Measurements from ENCODE around the gene HSPA12B. TPM values are rescaled to one million over a fixed set of nuclear protein-coding genes. Genes with fewer than 3 reads are reported as not detected.
A peak's percentile ranks its signal among the peaks of the same experiment; 100 is the strongest.

HSPA12B gene
- total and polyA plus RNA-seq, 9 of the 15 experiments (the other 6 are each of a cell fraction or from before 2014, with no cell fraction given) = 0.03 to 0.07 TPM; not detected in 7

DNA sequence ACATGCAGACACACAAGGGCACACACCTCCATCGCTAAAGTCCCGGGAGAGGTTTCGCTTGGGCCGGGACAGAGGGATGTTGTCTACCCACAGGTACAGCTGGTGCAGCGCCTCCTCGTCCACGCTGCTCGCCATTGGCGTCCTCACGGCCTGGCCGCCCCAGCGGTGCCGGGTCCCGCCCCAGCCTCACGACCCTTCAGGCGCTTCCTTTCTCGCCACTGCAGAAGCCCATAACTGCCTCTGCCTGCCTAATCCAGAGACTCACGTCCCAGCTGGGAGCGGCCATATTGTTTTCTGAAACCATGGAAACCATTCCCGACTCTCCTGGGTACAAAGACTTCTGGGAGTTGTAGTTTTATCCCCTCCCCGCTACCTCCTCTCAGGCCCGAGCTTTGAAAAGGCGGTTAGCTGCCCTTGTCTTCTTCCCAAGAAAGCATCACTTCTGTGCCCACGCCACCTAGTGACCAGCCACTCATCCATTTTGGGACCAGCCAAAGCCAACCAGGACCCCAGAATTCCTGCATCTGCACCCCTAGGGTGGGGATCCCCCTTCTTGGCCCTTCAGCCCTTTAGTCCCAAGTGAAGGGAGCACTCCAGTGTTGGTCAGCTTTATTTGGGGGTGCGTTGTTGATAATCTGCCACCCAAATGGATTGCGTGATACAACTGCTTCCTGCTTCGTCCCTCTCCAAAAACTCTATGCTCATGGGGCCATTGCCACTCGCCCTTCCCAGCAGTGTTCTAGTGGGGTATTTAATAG is 48.8 kb downstream of the HSPA12B start, which contains the start of gene SPEF1:
Gene SPEF1, minus strand, starts transcription at position 296 of the 758 bp plus-strand sequence. Its CDS starts 161 bp downstream, at position 135.
- DNase-seq (ENCODE audit: extremely low read depth in 1 of 4, low spot score in 3 of 4) = peak; percentile 75 to 89 (median 80)
- FAIRE-seq = peak; percentile 98
- 11% methylated on average over 27 of the region's 28 CpGs for WGBS (ENCODE audit: insufficient coverage, low coverage, missing lambda C conversion rate)
- peaks cover 31% of the 10 kb centered on the region for H3K79me2 ChIP-seq (ENCODE audit: control insufficient read depth, insufficient read depth, low read length)
- in situ Hi-C loops (cut with MboI) = no loop called here
- no peaks in the 10 kb centered on the region for H3K9me3 ChIP-seq (replicated peaks; ENCODE audit: control insufficient read depth, insufficient read depth, low read depth, low read length)
- H3K4me3 ChIP-seq = peak within 1 kb of the TSS; percentile 42
- no peak within 1 kb of the TSS; the same call in 2 of the 3 replicates for H3K27ac ChIP-seq (ENCODE audit: extremely low read depth, low read depth, low read length)
- H4K20me1 ChIP-seq (replicated peaks; ENCODE audit: control insufficient read depth, insufficient read depth, low read length) = peaks cover 6% of the 10 kb centered on the region
- H2AFZ ChIP-seq (ENCODE audit: low read depth, low read length) = 0 out of 2 replicates have a peak within 1 kb of the TSS, but pooled peaks have one; percentile 35
- H3K4me2 ChIP-seq (ENCODE audit: insufficient read depth, low read length) = peak within 1 kb of the TSS; percentile 75
- POLR2A ChIA-PET = interaction anchor here (0.7 to 1.5 kb wide), 6 partner anchors 14 to 319 kb away, joined by 3 to 5 read pairs (median 4); partner anchors contain the start of genes ADISSP and AP5S1
- CTCF ChIA-PET (ENCODE audit: low intra/inter-chr PET ratio) = no interaction called here
- ATAC-seq = peak; percentile 87
- H3K36me3 ChIP-seq (ENCODE audit: control insufficient read depth, insufficient read depth, low read length) = peaks cover 21% of the 10 kb centered on the region; the same call in 1 of the 3 replicates
- no peaks in the 10 kb centered on the region for H3K27me3 ChIP-seq (ENCODE audit: control insufficient read depth in 2 of 2, insufficient read depth in 2 of 2, low read length in 2 of 2)
- H3K9ac ChIP-seq (ENCODE audit: insufficient read depth in 1 of 2, low read depth in 2 of 2, low read length in 2 of 2) = peak within 1 kb of the TSS in 1 of 2 experiments; percentile 76; a peak in 2 of 4 replicates
- no TSS peak for BruUV-seq (replicated peaks)
- no peaks in the 10 kb centered on the region for H3K9me1 ChIP-seq (ENCODE audit: control insufficient read depth, insufficient read depth, low read length)
- intact Hi-C loops (cut with micrococcal nuclease) = loop anchor here (1.0 to 10.0 kb wide), 4 partner anchors 28 to 413 kb away; no protein-coding TSS in a partner anchor
- peaks cover 8 to 54% of the 10 kb centered on the region in 2 experiments; a peak in 3 of 5 replicates for H3K4me1 ChIP-seq (replicated peaks in 1 of 2; ENCODE audit: control insufficient read depth in 2 of 2, insufficient read depth in 2 of 2, low read length in 2 of 2)
- no peak for TF ChIP-seq ZNF232 (CRISPR knock-in tag; IDR thresholded peaks at IDR 0.05)
- TF ChIP-seq MAFG (tag; conservative IDR thresholded peaks at IDR 0.05) = no peak
- TF ChIP-seq NCOR1 (IDR thresholded peaks at IDR 0.05) = no peak
- no peak for TF ChIP-seq HMG20A (CRISPR knock-in tag; conservative IDR thresholded peaks at IDR 0.05)
- TF ChIP-seq KAT7 (CRISPR knock-in tag; IDR thresholded peaks at IDR 0.05; ENCODE audit: borderline replicate concordance) = no peak
- TF ChIP-seq HCFC1 (IDR thresholded peaks at IDR 0.05; ENCODE audit: low read depth, low read length) = peak; percentile 93
- no peak for TF ChIP-seq ATF1 (CRISPR knock-in tag; IDR thresholded peaks at IDR 0.05)
- TF ChIP-seq ATF1 (tag; IDR thresholded peaks at IDR 0.05) = no peak
- TF ChIP-seq SP2 (IDR thresholded peaks at IDR 0.05; ENCODE audit: extremely low read depth, low read depth, low read length, poor library complexity, severe bottlenecking) = no peak
- no peak for TF ChIP-seq ZNF224 (CRISPR knock-in tag; IDR thresholded peaks at IDR 0.05)
- TF ChIP-seq SETDB1 (IDR thresholded peaks at IDR 0.05; ENCODE audit: low read length) = no peak
- no peak for TF ChIP-seq YBX1 (IDR thresholded peaks at IDR 0.05)
- TF ChIP-seq, protein P1, sequence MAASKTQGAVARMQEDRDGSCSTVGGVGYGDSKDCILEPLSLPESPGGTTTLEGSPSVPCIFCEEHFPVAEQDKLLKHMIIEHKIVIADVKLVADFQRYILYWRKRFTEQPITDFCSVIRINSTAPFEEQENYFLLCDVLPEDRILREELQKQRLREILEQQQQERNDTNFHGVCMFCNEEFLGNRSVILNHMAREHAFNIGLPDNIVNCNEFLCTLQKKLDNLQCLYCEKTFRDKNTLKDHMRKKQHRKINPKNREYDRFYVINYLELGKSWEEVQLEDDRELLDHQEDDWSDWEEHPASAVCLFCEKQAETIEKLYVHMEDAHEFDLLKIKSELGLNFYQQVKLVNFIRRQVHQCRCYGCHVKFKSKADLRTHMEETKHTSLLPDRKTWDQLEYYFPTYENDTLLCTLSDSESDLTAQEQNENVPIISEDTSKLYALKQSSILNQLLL (CRISPR knock-in tag; IDR thresholded peaks at IDR 0.05; ENCODE audit: borderline replicate concordance) = no peak
- TF ChIP-seq ESRRA (IDR thresholded peaks at IDR 0.05; ENCODE audit: borderline replicate concordance, low read depth) = no peak
- TF ChIP-seq NR3C1 (CRISPR knock-in tag; IDR thresholded peaks at IDR 0.05) = no peak
- TF ChIP-seq ZNF589 (CRISPR knock-in tag; IDR thresholded peaks at IDR 0.05; ENCODE audit: low read depth) = no peak
- no peak for TF ChIP-seq HDGF (IDR thresholded peaks at IDR 0.05)
- TF ChIP-seq CTCF (IDR thresholded peaks at IDR 0.05 in 2 of 3, conservative IDR thresholded peaks at IDR 0.05 in 1 of 3; ENCODE audit: insufficient read depth in 2 of 3, low read depth in 1 of 3, low read length in 3 of 3) = peak; percentile 50 to 60 (median 51)
- TF ChIP-seq ZBTB5 (IDR thresholded peaks at IDR 0.05) = no peak

Measured in K562 (cell line).